ENCODE results near the gene SLC9A8.

SLC9A8 gene

GRCh38 chr20:49823152-49823847 lies 10.7 kb downstream of the SLC9A8 start:
- Histone ChIP-seq H3K4me3 (IDR thresholded peaks at IDR 0.05; ENCODE audit: insufficient read depth, low read depth, low read length) (no peak overlapping the region), H3K9ac (no peak overlapping the region), H3K36me3 (ENCODE audit: insufficient read depth) (0 out of 2 replicates have a peak, but pooled peaks cover 5% of the 10 kb centered on the region), H2AFZ (ENCODE audit: low read depth) (no peak overlapping the region), H3K79me2 (ENCODE audit: insufficient read depth, low read depth) (no peaks in the 10 kb centered on the region), H4K20me1 (ENCODE audit: insufficient read depth) (no peaks in the 10 kb centered on the region), H3K4me2 (peak overlapping the region; percentile 7), H3K4me1 (ENCODE audit: low read depth, poor library complexity, severe bottlenecking) (peaks cover 41% of the 10 kb centered on the region), H3K27ac (peak overlapping the region; percentile 9; the same call in 1 of the 2 replicates), H3K27me3 (ENCODE audit: insufficient read depth, low read depth) (no peaks in the 10 kb centered on the region)
- no peak for TF ChIP-seq CTCF (conservative IDR thresholded peaks at IDR 0.05; ENCODE audit: low read depth, low read length)

- TF ChIP-seq CTCF (conservative IDR thresholded peaks at IDR 0.05; ENCODE audit: low read depth, low read length): no peak
- H4K20me1 ChIP-seq (ENCODE audit: insufficient read depth): no peaks in the 10 kb centered on the region
- 0 out of 2 replicates have a peak, but pooled peaks cover 5% of the 10 kb centered on the region for H3K36me3 ChIP-seq (ENCODE audit: insufficient read depth)
- no peak overlapping the region for H2AFZ ChIP-seq (ENCODE audit: low read depth)
- H3K4me1 ChIP-seq (ENCODE audit: low read depth, poor library complexity, severe bottlenecking): peaks cover 36% of the 10 kb centered on the region
- no peak overlapping the region for H3K9ac ChIP-seq
- H3K79me2 ChIP-seq (ENCODE audit: insufficient read depth, low read depth): no peaks in the 10 kb centered on the region
- H3K27ac ChIP-seq: no peak overlapping the region
- peak overlapping the region; percentile 7; the same call in 1 of the 2 replicates for H3K4me2 ChIP-seq
- no peaks in the 10 kb centered on the region for H3K27me3 ChIP-seq (ENCODE audit: insufficient read depth, low read depth)
- H3K4me3 ChIP-seq (IDR thresholded peaks at IDR 0.05; ENCODE audit: insufficient read depth, low read depth, low read length): no peak overlapping the region
These were observed 11.6 kb downstream of the SLC9A8 start for GRCh38 chr20:49824206-49824605.

GRCh38 chr20:49825521-49826033 lies 12.9 kb downstream of the SLC9A8 start:
- H2AFZ ChIP-seq (ENCODE audit: low read depth): no peak overlapping the region
- no peaks in the 10 kb centered on the region for H4K20me1 ChIP-seq (ENCODE audit: insufficient read depth)
- no peaks in the 10 kb centered on the region for H3K36me3 ChIP-seq (ENCODE audit: insufficient read depth)
- no peak overlapping the region for H3K27ac ChIP-seq
- no peak for TF ChIP-seq CTCF (conservative IDR thresholded peaks at IDR 0.05; ENCODE audit: low read depth, low read length)
- no peak overlapping the region for H3K9ac ChIP-seq
- H3K4me2 ChIP-seq: no peak overlapping the region
- no peaks in the 10 kb centered on the region for H3K27me3 ChIP-seq (ENCODE audit: insufficient read depth, low read depth)
- peaks cover 36% of the 10 kb centered on the region for H3K4me1 ChIP-seq (ENCODE audit: low read depth, poor library complexity, severe bottlenecking)
- no peaks in the 10 kb centered on the region for H3K79me2 ChIP-seq (ENCODE audit: insufficient read depth, low read depth)
- H3K4me3 ChIP-seq (IDR thresholded peaks at IDR 0.05; ENCODE audit: insufficient read depth, low read depth, low read length): no peak overlapping the region

- Histone ChIP-seq H2AFZ (ENCODE audit: low read depth) (no peak overlapping the region), H3K36me3 (ENCODE audit: insufficient read depth) (no peaks in the 10 kb centered on the region), H3K27me3 (ENCODE audit: insufficient read depth, low read depth) (no peaks in the 10 kb centered on the region), H3K4me3 (IDR thresholded peaks at IDR 0.05; ENCODE audit: insufficient read depth, low read depth, low read length) (no peak overlapping the region), H3K4me1 (ENCODE audit: low read depth, poor library complexity, severe bottlenecking) (no peaks in the 10 kb centered on the region), H4K20me1 (ENCODE audit: insufficient read depth) (no peaks in the 10 kb centered on the region), H3K4me2 (no peak overlapping the region), H3K9ac (no peak overlapping the region), H3K27ac (no peak overlapping the region), H3K79me2 (ENCODE audit: insufficient read depth, low read depth) (no peaks in the 10 kb centered on the region)
- TF ChIP-seq CTCF (conservative IDR thresholded peaks at IDR 0.05; ENCODE audit: low read depth, low read length): no peak
These were observed 18.6 kb downstream of the SLC9A8 start for GRCh38 chr20:49831022-49831769.
